ENCODE results near the gene EMC10. TPM values are rescaled to one million over a fixed set of nuclear protein-coding genes. Genes with fewer than 3 reads are reported as not detected.

The EMC10 gene
- total and polyA plus RNA-seq, 8 donors: 30.8 to 284 (median 57.6) TPM

GRCh38 chr19:50481351-50482149, 5.2 kb downstream of the EMC10 start:
- WGBS, 5 donors: 88 to 96% (median 93%) methylated on average over 16 to 27 of the region's 27 CpGs
- DNase-seq: no peak
- H3K4me1 ChIP-seq: peaks cover 12 to 27% (median 18%) of the 10 kb centered on the region in 4 donors
- H3K27me3 ChIP-seq: no peaks in the 10 kb centered on the region
- no peaks in the 10 kb centered on the region for H3K9me3 ChIP-seq
- H3K4me3 ChIP-seq: no peak overlapping the region
- H3K27ac ChIP-seq: no peak overlapping the region
- TF ChIP-seq EP300 (IDR thresholded peaks at IDR 0.05) (no peak), POLR2A (IDR thresholded peaks at IDR 0.05) (no peak), POLR2AphosphoS5 (IDR thresholded peaks at IDR 0.05) (no peak), CTCF (IDR thresholded peaks at IDR 0.05) (no peak)
- peaks cover 37 to 76% (median 72%) of the 10 kb centered on the region in 4 donors for H3K36me3 ChIP-seq
- intact Hi-C loops (cut with DNase I; ENCODE audit: low total_unique reads): no loop called here

GRCh38 chr19:50482271-50482855, 6.1 kb downstream of the EMC10 start:
- no peaks in the 10 kb centered on the region for H3K9me3 ChIP-seq
- TF ChIP-seq EP300 (IDR thresholded peaks at IDR 0.05): no peak
- TF ChIP-seq POLR2AphosphoS5 (IDR thresholded peaks at IDR 0.05): no peak
- TF ChIP-seq POLR2A (IDR thresholded peaks at IDR 0.05): no peak
- no peak for TF ChIP-seq CTCF (IDR thresholded peaks at IDR 0.05)
- no peak overlapping the region for H3K27ac ChIP-seq
- no peak for DNase-seq
- intact Hi-C loops (cut with DNase I; ENCODE audit: low total_unique reads): no loop called here
- H3K27me3 ChIP-seq: peaks cover 0 to 8% (median 3%) of the 10 kb centered on the region in 3 donors
- H3K4me3 ChIP-seq: no peak overlapping the region
- 78 to 87% (median 87%) methylated on average over 14 to 16 of the region's 16 CpGs for WGBS, 5 donors
- H3K4me1 ChIP-seq: peaks cover 6 to 19% (median 12%) of the 10 kb centered on the region in 4 donors
- H3K36me3 ChIP-seq: peaks cover 37 to 76% (median 72%) of the 10 kb centered on the region in 4 donors

GRCh38 chr19:50482916-50483315, 6.6 kb downstream of the EMC10 start:
- TF ChIP-seq POLR2AphosphoS5 (IDR thresholded peaks at IDR 0.05) (no peak), EP300 (IDR thresholded peaks at IDR 0.05) (no peak), POLR2A (IDR thresholded peaks at IDR 0.05) (no peak), CTCF (IDR thresholded peaks at IDR 0.05) (no peak)
- intact Hi-C loops (cut with DNase I; ENCODE audit: low total_unique reads): no loop called here
- Histone ChIP-seq H3K4me1 (peaks cover under 1 to 14% (median 8%) of the 10 kb centered on the region in 4 donors), H3K36me3 (peaks cover 37 to 75% (median 72%) of the 10 kb centered on the region in 4 donors), H3K27me3 (peaks cover 0 to 14% (median 5%) of the 10 kb centered on the region in 3 donors), H3K27ac (no peak overlapping the region), H3K4me3 (no peak overlapping the region), H3K9me3 (no peaks in the 10 kb centered on the region)
- WGBS, 5 donors: 85 to 89% (median 87%) methylated on average over 10 of the region's 10 CpGs
- DNase-seq: no peak

GRCh38 chr19:50485284-50485955, 9.1 kb downstream of the EMC10 start:
- no peak for DNase-seq
- WGBS, 5 donors: 90 to 92% (median 92%) methylated on average over 10 of the region's 10 CpGs
- intact Hi-C loops (cut with DNase I; ENCODE audit: low total_unique reads): no loop called here

More at GRCh38 chr19:50485284-50485955, 9.1 kb downstream of the EMC10 start:
- Histone ChIP-seq H3K27me3 (peaks cover 0 to 39% (median 5%) of the 10 kb centered on the region in 3 donors), H3K4me1 (peaks cover 0 to 5% (median 0%) of the 10 kb centered on the region in 4 donors), H3K27ac (no peak overlapping the region), H3K9me3 (peaks cover 0 to 2% (median 0%) of the 10 kb centered on the region in 4 donors), H3K36me3 (peaks cover 20 to 56% (median 49%) of the 10 kb centered on the region in 4 donors), H3K4me3 (no peak overlapping the region)
- TF ChIP-seq EP300 (IDR thresholded peaks at IDR 0.05): no peak
- no peak for TF ChIP-seq POLR2AphosphoS5 (IDR thresholded peaks at IDR 0.05)
- no peak for TF ChIP-seq CTCF (IDR thresholded peaks at IDR 0.05)
- TF ChIP-seq POLR2A (IDR thresholded peaks at IDR 0.05): no peak

Measured in stomach (tissue), 9 donors.